ENCODE measurements around the gene PRKAG2. TPM values are rescaled to one million over a fixed set of nuclear protein-coding genes. Genes with fewer than 3 reads are reported as not detected.

Gene PRKAG2
- total RNA-seq, 2 donors from 2014 or later = 23.2 to 28.4 TPM

DNA sequence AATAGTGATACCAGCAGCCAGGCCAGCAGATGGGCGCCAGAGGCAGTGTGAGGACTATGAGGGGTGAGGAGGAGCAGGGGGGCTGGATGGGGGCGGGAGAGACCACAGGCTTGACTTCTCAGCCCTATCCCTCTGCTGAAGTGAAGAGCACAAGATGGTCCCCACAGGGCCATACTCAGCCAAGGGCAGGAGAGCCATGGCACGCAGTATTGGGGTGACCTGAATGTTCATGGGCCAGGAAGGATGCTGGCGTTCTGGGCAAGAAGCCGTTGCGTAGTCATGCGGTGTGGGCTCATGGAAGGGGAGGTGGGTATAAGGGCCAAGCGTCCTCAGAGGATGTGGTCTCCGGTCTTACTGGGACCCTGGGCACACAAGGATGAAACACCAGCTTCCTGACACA lies 146.3 kb downstream of the PRKAG2 start:
- Mint-ChIP-seq H3K9me3 (no peaks in the 10 kb centered on the region), H3K4me3 (no peak overlapping the region), H3K27me3 (ENCODE audit: low read depth) (no peaks in the 10 kb centered on the region), H3K4me1 (ENCODE audit: low read depth) (peaks cover 15% of the 10 kb centered on the region), H3K36me3 (ENCODE audit: insufficient read depth in 2 of 2) (no peaks in the 10 kb centered on the region), H3K27ac (no peak overlapping the region)
- DNase-seq (no peak), ATAC-seq (replicated peaks in 1 of 2) (no peak)

DNA sequence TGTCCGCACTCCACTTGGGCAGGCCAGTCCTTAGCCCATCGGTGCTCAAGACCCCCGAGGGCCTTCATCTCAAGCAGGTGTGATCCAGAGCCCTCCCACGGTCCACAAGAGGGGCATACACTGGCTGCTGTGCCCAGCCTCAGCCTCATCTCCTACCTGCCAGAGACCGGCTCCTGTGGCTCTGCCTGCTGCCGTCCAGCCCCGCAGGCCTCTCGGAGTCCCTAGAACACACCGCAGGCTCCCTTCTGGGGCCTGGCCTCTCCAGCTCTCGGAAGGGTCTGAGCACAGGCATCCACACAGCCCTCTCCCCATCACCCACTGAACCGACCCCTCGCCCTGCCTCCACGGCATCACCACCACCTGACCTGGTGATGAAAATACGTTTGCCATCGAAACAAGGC lies 147.4 kb downstream of the PRKAG2 start:
- no peak overlapping the region for H3K4me3 Mint-ChIP-seq
- H3K9me3 Mint-ChIP-seq = no peaks in the 10 kb centered on the region
- peaks cover 15% of the 10 kb centered on the region for H3K4me1 Mint-ChIP-seq (ENCODE audit: low read depth)
- ATAC-seq (replicated peaks in 1 of 2) (no peak), DNase-seq (no peak)
- H3K27me3 Mint-ChIP-seq (ENCODE audit: low read depth) = no peaks in the 10 kb centered on the region
- H3K27ac Mint-ChIP-seq = peak overlapping the region; percentile 3
- no peaks in the 10 kb centered on the region for H3K36me3 Mint-ChIP-seq (ENCODE audit: insufficient read depth in 2 of 2)

GRCh38 chr7:151728746-151729145 lies 148.2 kb downstream of the PRKAG2 start:
- DNase-seq (no peak), ATAC-seq (replicated peaks in 1 of 2) (no peak)
- Mint-ChIP-seq H3K27ac (peak overlapping the region; percentile 83), H3K4me1 (ENCODE audit: low read depth) (peaks cover 15% of the 10 kb centered on the region), H3K9me3 (no peaks in the 10 kb centered on the region), H3K36me3 (ENCODE audit: insufficient read depth in 2 of 2) (no peaks in the 10 kb centered on the region), H3K4me3 (no peak overlapping the region), H3K27me3 (ENCODE audit: low read depth) (no peaks in the 10 kb centered on the region)

GRCh38 chr7:151728286-151728660 lies 148.6 kb downstream of the PRKAG2 start:
- H3K9me3 Mint-ChIP-seq = no peaks in the 10 kb centered on the region

GRCh38 chr7:151727579-151728285 lies 149.2 kb downstream of the PRKAG2 start:
- H3K9me3 Mint-ChIP-seq = no peaks in the 10 kb centered on the region
- peak overlapping the region; percentile 65 for H3K27ac Mint-ChIP-seq

More at GRCh38 chr7:151728286-151728660, 148.6 kb downstream of the PRKAG2 start:
- peak overlapping the region; percentile 83 for H3K27ac Mint-ChIP-seq
- H3K36me3 Mint-ChIP-seq (ENCODE audit: insufficient read depth in 2 of 2) = no peaks in the 10 kb centered on the region
- ATAC-seq (replicated peaks in 1 of 2) (no peak), DNase-seq (no peak)
- no peaks in the 10 kb centered on the region for H3K27me3 Mint-ChIP-seq (ENCODE audit: low read depth)
- peaks cover 15% of the 10 kb centered on the region for H3K4me1 Mint-ChIP-seq (ENCODE audit: low read depth)
- H3K4me3 Mint-ChIP-seq = no peak overlapping the region

GRCh38 chr7:151726652-151727578 lies 150.0 kb downstream of the PRKAG2 start:
- H3K4me1 Mint-ChIP-seq (ENCODE audit: low read depth) = peaks cover 15% of the 10 kb centered on the region
- H3K27me3 Mint-ChIP-seq (ENCODE audit: low read depth) = no peaks in the 10 kb centered on the region
- H3K4me3 Mint-ChIP-seq = peak overlapping the region; percentile 37 to 40
- H3K27ac Mint-ChIP-seq = peak overlapping the region; percentile 20
- H3K9me3 Mint-ChIP-seq = no peaks in the 10 kb centered on the region
- no peak for DNase-seq
- H3K36me3 Mint-ChIP-seq (ENCODE audit: insufficient read depth in 2 of 2) = no peaks in the 10 kb centered on the region
- ATAC-seq (replicated peaks in 1 of 2) = peak in 1 of 2 donors; percentile 9

More at GRCh38 chr7:151727579-151728285, 149.2 kb downstream of the PRKAG2 start:
- peak; percentile 94 to 97 for ATAC-seq (replicated peaks in 1 of 2)
- peak; percentile 68 to 73 for DNase-seq
- no peak overlapping the region for H3K4me3 Mint-ChIP-seq
- H3K36me3 Mint-ChIP-seq (ENCODE audit: insufficient read depth in 2 of 2) = no peaks in the 10 kb centered on the region
- H3K4me1 Mint-ChIP-seq (ENCODE audit: low read depth) = peaks cover 15% of the 10 kb centered on the region
- H3K27me3 Mint-ChIP-seq (ENCODE audit: low read depth) = no peaks in the 10 kb centered on the region

- ATAC-seq (replicated peaks in 1 of 2) (no peak), DNase-seq (no peak)
- H3K27me3 Mint-ChIP-seq (ENCODE audit: low read depth) = no peaks in the 10 kb centered on the region
- no peaks in the 10 kb centered on the region for H3K36me3 Mint-ChIP-seq (ENCODE audit: insufficient read depth in 2 of 2)
- no peaks in the 10 kb centered on the region for H3K9me3 Mint-ChIP-seq
- H3K4me3 Mint-ChIP-seq = no peak overlapping the region
- H3K27ac Mint-ChIP-seq = peak overlapping the region; percentile 25
- H3K4me1 Mint-ChIP-seq (ENCODE audit: low read depth) = peaks cover 15% of the 10 kb centered on the region
These were observed 150.9 kb downstream of the PRKAG2 start for GRCh38 chr7:151725844-151726651.

- H3K36me3 Mint-ChIP-seq (ENCODE audit: insufficient read depth in 2 of 2) = no peaks in the 10 kb centered on the region
- no peak overlapping the region for H3K27ac Mint-ChIP-seq
- no peaks in the 10 kb centered on the region for H3K9me3 Mint-ChIP-seq
- DNase-seq (no peak), ATAC-seq (replicated peaks in 1 of 2) (no peak)
- no peak overlapping the region for H3K4me3 Mint-ChIP-seq
- peaks cover 15% of the 10 kb centered on the region for H3K4me1 Mint-ChIP-seq (ENCODE audit: low read depth)
- no peaks in the 10 kb centered on the region for H3K27me3 Mint-ChIP-seq (ENCODE audit: low read depth)
These were observed 151.9 kb downstream of the PRKAG2 start for GRCh38 chr7:151724920-151725584.

GRCh38 chr7:151724250-151724915 lies 152.5 kb downstream of the PRKAG2 start:
- H3K27me3 Mint-ChIP-seq (ENCODE audit: low read depth) = no peaks in the 10 kb centered on the region
- peaks cover 15% of the 10 kb centered on the region for H3K4me1 Mint-ChIP-seq (ENCODE audit: low read depth)
- no peaks in the 10 kb centered on the region for H3K9me3 Mint-ChIP-seq
- no peak for DNase-seq
- H3K27ac Mint-ChIP-seq = no peak overlapping the region
- no peak overlapping the region for H3K4me3 Mint-ChIP-seq
- ATAC-seq (replicated peaks in 1 of 2) = no peak
- no peaks in the 10 kb centered on the region for H3K36me3 Mint-ChIP-seq (ENCODE audit: insufficient read depth in 2 of 2)

DNA sequence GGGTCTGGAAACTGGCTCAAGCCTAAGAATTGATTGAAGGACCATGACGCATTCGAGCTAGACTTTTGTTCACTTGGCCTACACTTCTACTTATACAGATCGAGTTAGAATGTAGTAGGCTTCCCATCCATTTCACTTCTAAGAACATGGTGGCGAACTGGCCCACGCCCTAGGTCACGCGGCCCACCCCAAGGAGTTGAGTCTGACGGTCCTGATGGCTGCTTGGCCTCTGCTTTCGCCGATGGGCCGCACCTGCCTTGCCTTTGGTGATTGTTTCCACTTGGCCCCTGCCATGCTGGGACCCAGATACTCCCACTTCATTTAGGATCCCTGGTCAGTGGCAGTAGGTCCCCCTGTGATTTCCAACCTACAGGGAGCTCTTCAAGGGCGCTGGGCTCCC lies 153.6 kb downstream of the PRKAG2 start:
- ATAC-seq (replicated peaks in 1 of 2) = no peak
- H3K36me3 Mint-ChIP-seq (ENCODE audit: insufficient read depth in 2 of 2) = no peaks in the 10 kb centered on the region
- no peak overlapping the region for H3K4me3 Mint-ChIP-seq
- no peaks in the 10 kb centered on the region for H3K9me3 Mint-ChIP-seq
- peaks cover 11% of the 10 kb centered on the region for H3K4me1 Mint-ChIP-seq (ENCODE audit: low read depth)
- DNase-seq = no peak
- no peaks in the 10 kb centered on the region for H3K27me3 Mint-ChIP-seq (ENCODE audit: low read depth)
- no peak overlapping the region for H3K27ac Mint-ChIP-seq

GRCh38 chr7:151722533-151722932 lies 154.4 kb downstream of the PRKAG2 start:
- Mint-ChIP-seq H3K4me3 (no peak overlapping the region), H3K27me3 (ENCODE audit: low read depth) (no peaks in the 10 kb centered on the region), H3K36me3 (ENCODE audit: insufficient read depth in 2 of 2) (no peaks in the 10 kb centered on the region), H3K9me3 (no peaks in the 10 kb centered on the region), H3K27ac (no peak overlapping the region), H3K4me1 (ENCODE audit: low read depth) (peaks cover 6% of the 10 kb centered on the region)
- no peak for ATAC-seq (replicated peaks in 1 of 2)
- no peak for DNase-seq

GRCh38 chr7:151721694-151722093 lies 155.2 kb downstream of the PRKAG2 start:
- ATAC-seq (replicated peaks in 1 of 2) = no peak
- Mint-ChIP-seq H3K27ac (no peak overlapping the region), H3K4me3 (no peak overlapping the region), H3K4me1 (ENCODE audit: low read depth) (no peaks in the 10 kb centered on the region), H3K27me3 (ENCODE audit: low read depth) (no peaks in the 10 kb centered on the region), H3K36me3 (ENCODE audit: insufficient read depth in 2 of 2) (no peaks in the 10 kb centered on the region), H3K9me3 (no peaks in the 10 kb centered on the region)
- no peak for DNase-seq
